ENCODE data around the gene TWIST2. TPM values are rescaled to one million over a fixed set of nuclear protein-coding genes. Genes with fewer than 3 reads are reported as not detected.

The TWIST2 gene
- total RNA-seq, 1 experiment from 2014 or later, result 5.0 TPM

DNA sequence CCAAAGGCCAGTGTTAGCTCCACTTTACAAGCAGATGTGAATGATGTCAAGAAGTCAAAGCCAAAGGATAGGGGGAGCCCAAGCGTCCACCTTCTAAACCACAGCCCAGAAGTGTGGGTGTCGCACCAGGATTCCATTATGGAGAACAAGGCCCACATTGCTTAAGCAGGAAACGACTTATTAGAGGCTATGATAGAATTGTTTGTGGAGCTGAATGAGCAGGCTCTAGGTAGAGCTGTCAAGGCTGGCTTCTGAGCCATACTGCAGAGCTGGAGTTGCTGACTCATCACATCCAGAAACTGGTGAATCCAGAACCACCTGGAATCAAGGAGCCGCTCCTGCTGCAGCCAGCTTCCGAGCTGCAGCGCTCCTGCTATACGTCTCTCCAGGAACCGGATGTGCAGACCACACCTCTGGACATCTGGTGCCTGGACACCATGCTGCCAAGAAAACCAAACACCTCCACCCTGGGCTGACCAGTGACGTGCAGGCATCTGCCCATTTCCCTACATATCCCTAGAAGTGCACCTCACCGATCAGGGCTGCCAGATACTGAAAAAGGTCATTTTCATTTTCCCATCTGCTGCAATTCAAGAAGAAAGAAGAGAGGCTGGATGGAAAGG lies 6.2 kb upstream of the TWIST2 start:
- Histone ChIP-seq H3K4me1 (replicated peaks; ENCODE audit: insufficient read depth) (no peaks in the 10 kb centered on the region), H3K36me3 (ENCODE audit: low read depth) (no peaks in the 10 kb centered on the region), H4K20me1 (ENCODE audit: insufficient read depth) (no peaks in the 10 kb centered on the region), H3K79me2 (ENCODE audit: low read depth) (no peaks in the 10 kb centered on the region), H3K27ac (no peak overlapping the region), H3F3A (ENCODE audit: insufficient read depth, low read depth) (no peaks in the 10 kb centered on the region), H3K9me3 (ENCODE audit: insufficient read depth, low read depth) (no peaks in the 10 kb centered on the region), H3K4me2 (no peak overlapping the region), H2AFZ (no peak overlapping the region), H3K27me3 (ENCODE audit: insufficient read depth, low read depth) (peaks cover 68% of the 10 kb centered on the region), H3K4me3 (no peak overlapping the region), H3K9me2 (ENCODE audit: insufficient read depth) (no peaks in the 10 kb centered on the region)
- intact Hi-C loops (cut with micrococcal nuclease; ENCODE audit: unreplicated experiment), result no loop called here
- no peak for DNase-seq
- CTCF ChIA-PET, result no interaction called here
- POLR2A ChIA-PET (ENCODE audit: unreplicated experiment), result no interaction called here
- BruUV-seq (replicated peaks), result no TSS peak
- TF ChIP-seq, protein P1, sequence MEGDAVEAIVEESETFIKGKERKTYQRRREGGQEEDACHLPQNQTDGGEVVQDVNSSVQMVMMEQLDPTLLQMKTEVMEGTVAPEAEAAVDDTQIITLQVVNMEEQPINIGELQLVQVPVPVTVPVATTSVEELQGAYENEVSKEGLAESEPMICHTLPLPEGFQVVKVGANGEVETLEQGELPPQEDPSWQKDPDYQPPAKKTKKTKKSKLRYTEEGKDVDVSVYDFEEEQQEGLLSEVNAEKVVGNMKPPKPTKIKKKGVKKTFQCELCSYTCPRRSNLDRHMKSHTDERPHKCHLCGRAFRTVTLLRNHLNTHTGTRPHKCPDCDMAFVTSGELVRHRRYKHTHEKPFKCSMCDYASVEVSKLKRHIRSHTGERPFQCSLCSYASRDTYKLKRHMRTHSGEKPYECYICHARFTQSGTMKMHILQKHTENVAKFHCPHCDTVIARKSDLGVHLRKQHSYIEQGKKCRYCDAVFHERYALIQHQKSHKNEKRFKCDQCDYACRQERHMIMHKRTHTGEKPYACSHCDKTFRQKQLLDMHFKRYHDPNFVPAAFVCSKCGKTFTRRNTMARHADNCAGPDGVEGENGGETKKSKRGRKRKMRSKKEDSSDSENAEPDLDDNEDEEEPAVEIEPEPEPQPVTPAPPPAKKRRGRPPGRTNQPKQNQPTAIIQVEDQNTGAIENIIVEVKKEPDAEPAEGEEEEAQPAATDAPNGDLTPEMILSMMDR (conservative IDR thresholded peaks at IDR 0.05), result no peak
- TF ChIP-seq EZH2 (IDR thresholded peaks at IDR 0.05; ENCODE audit: low read depth), result no peak

DNA sequence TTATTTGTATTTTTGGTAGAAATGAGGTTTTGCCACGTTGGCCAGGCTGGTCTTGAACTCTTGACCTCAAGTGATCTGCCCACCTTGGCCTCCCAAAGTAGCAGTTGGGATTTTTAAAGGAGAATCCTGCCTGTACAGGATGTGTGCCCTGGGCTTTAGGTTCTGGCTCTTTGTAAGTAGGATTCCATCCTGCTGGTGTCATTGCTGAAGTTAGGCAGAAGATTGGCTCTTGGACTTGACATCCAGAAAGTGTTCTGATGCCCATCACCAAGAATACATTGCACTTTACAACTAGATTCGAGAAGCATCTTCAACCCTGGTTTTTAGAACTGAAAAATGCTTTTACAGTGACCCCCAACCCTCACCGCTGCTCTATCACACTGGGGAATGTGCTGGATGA lies 4.4 kb upstream of the TWIST2 start:
- ChIA-PET CTCF (no interaction called here), POLR2A (ENCODE audit: unreplicated experiment) (no interaction called here)
- DNase-seq, result no peak
- no peak for TF ChIP-seq EZH2 (IDR thresholded peaks at IDR 0.05; ENCODE audit: low read depth)
- TF ChIP-seq, protein P1 (conservative IDR thresholded peaks at IDR 0.05), result no peak
- H3K4me1 ChIP-seq (replicated peaks; ENCODE audit: insufficient read depth), result no peaks in the 10 kb centered on the region
- H2AFZ ChIP-seq, result no peak overlapping the region
- intact Hi-C loops (cut with micrococcal nuclease; ENCODE audit: unreplicated experiment), result no loop called here
- H3K4me3 ChIP-seq, result no peak overlapping the region
- H3K27ac ChIP-seq, result no peak overlapping the region
- H3K79me2 ChIP-seq (ENCODE audit: low read depth), result no peaks in the 10 kb centered on the region
- H3K4me2 ChIP-seq, result no peak overlapping the region
- no peaks in the 10 kb centered on the region for H3F3A ChIP-seq (ENCODE audit: insufficient read depth, low read depth)
- H4K20me1 ChIP-seq (ENCODE audit: insufficient read depth), result no peaks in the 10 kb centered on the region
- no peaks in the 10 kb centered on the region for H3K9me3 ChIP-seq (ENCODE audit: insufficient read depth, low read depth)
- no TSS peak for BruUV-seq (replicated peaks)
- peaks cover 67% of the 10 kb centered on the region for H3K27me3 ChIP-seq (ENCODE audit: insufficient read depth, low read depth)
- H3K9me2 ChIP-seq (ENCODE audit: insufficient read depth), result no peaks in the 10 kb centered on the region
- H3K36me3 ChIP-seq (ENCODE audit: low read depth), result no peaks in the 10 kb centered on the region

DNA sequence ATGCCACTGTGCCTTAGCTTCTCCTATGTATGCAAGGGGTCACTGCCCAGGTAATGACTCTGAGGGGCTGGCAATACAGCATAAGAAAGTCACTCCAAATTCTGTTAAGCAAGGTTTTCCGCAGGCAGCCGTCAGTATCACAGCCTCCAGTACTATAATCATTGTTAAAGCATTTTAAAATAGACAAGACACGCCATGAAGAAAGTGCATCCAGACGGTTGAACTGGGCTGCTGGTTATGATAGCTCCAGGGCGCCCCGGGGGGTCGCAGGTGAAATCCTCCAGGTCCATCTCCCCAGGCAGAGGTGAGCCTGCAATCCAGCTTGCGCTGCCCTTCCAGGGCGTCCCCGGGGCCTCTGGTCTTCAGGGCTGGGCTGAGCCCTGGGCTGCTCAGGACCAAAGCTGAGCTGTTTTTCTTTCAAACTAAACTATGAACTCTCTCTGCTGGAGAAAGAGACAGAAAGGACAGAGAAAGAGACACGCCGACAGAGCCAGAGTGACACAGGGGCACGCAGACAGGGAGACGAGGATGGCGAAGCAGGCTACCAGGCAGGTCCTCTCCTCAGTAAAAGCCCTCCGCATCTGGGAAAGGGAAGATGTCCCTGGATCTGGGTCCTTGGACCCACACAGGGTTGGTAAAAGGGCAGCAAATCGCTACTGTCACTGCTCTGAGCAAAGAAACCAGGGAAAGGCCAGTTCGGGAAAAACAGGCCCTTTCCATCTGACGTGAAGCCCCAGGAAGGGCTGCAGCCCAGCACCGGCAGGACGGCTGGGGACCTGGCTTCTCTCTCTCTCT lies 2.1 kb upstream of the TWIST2 start:
- Histone ChIP-seq H3K9me3 (ENCODE audit: insufficient read depth, low read depth) (no peaks in the 10 kb centered on the region), H3F3A (ENCODE audit: insufficient read depth, low read depth) (no peaks in the 10 kb centered on the region), H3K36me3 (ENCODE audit: low read depth) (no peaks in the 10 kb centered on the region), H4K20me1 (ENCODE audit: insufficient read depth) (no peaks in the 10 kb centered on the region), H3K27me3 (ENCODE audit: insufficient read depth, low read depth) (peaks cover 45% of the 10 kb centered on the region), H2AFZ (no peak overlapping the region), H3K9me2 (ENCODE audit: insufficient read depth) (no peaks in the 10 kb centered on the region), H3K27ac (no peak overlapping the region), H3K4me1 (replicated peaks; ENCODE audit: insufficient read depth) (no peaks in the 10 kb centered on the region), H3K4me3 (no peak overlapping the region), H3K4me2 (no peak overlapping the region), H3K79me2 (ENCODE audit: low read depth) (no peaks in the 10 kb centered on the region)
- TF ChIP-seq EZH2 (IDR thresholded peaks at IDR 0.05; ENCODE audit: low read depth), result no peak
- TF ChIP-seq, protein P1 (conservative IDR thresholded peaks at IDR 0.05), result no peak
- BruUV-seq (replicated peaks), result no TSS peak
- ChIA-PET CTCF (no interaction called here), POLR2A (ENCODE audit: unreplicated experiment) (no interaction called here)
- intact Hi-C loops (cut with micrococcal nuclease; ENCODE audit: unreplicated experiment), result no loop called here
- DNase-seq, result no peak
